H1 (cell line): ENCODE results near the gene POU2F1. TPM values are rescaled to one million over a fixed set of nuclear protein-coding genes. Genes with fewer than 3 reads are reported as not detected.

ENCODE experiments used
- polyA plus RNA-seq, 7 experiments: library from polyadenylated mRNA; depleted of rRNA in 3 of 7; stranded (reverse) in 5 of 7; unstranded in 2 of 7; fragments of >200 nt in 5 of 7; fragments of 200-250 nt in 2 of 7; gene quantifications; 1 replicate in 5 of 7; 2 replicates in 1 of 7; 4 replicates in 1 of 7; pipeline versions ENCODE4 v1.2.1 to v1.2.3, GENCODE V29; 2011 to 2013; ENCODE audit warnings: missing spikeins in 2 of 7, mixed read lengths in 2 of 7
- total RNA-seq: library from RNA; stranded (reverse); fragmentation: NEBNext Ultra II Directional; extraction: Animal tissue kit (Norgen Biotek cat#: 25700); gene quantifications from 2 replicates; pipeline ENCODE4 v1.2.1, GENCODE V29; 2021
- TF ChIP-seq, protein P1 (sequence below): IDR thresholded peaks from 2 replicates; pipeline ENCODE4 v1.6.1; 2012; ENCODE audit warnings: inconsistent platforms

The POU2F1 gene
- total and polyA plus RNA-seq, 2 of the 8 experiments (the other 6 are each of a cell fraction or from before 2014, with no cell fraction given) = 37.0 to 57.2 TPM

DNA sequence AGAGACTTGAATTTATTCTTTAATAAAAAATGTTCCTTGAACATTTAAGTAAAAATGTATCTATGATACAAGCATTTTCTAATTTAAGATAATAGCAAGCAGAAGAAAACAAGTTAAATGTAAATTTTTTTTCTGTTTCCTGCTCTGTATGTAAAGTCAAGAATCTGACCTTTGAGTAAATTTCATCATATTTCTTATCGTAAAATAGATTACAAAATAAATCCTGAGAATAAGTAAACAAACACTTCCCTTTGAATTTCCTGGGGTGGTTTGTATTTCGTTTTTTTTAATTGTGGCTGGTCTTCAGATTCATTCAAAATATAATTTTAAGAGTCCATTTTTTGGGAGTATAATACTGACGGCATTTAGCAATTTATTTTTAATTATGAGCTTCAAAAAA is 77.6 kb downstream of the POU2F1 start (continued):
- TF ChIP-seq, protein P1, sequence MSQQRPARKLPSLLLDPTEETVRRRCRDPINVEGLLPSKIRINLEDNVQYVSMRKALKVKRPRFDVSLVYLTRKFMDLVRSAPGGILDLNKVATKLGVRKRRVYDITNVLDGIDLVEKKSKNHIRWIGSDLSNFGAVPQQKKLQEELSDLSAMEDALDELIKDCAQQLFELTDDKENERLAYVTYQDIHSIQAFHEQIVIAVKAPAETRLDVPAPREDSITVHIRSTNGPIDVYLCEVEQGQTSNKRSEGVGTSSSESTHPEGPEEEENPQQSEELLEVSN = no peak
